ENCODE measurements around the gene ANLN.
"Not testable (repeated sequence)": the region's sequence is repeated elsewhere in the genome, so short reads cannot be mapped to it uniquely, and the experiment has no call there.

ANLN gene

DNA sequence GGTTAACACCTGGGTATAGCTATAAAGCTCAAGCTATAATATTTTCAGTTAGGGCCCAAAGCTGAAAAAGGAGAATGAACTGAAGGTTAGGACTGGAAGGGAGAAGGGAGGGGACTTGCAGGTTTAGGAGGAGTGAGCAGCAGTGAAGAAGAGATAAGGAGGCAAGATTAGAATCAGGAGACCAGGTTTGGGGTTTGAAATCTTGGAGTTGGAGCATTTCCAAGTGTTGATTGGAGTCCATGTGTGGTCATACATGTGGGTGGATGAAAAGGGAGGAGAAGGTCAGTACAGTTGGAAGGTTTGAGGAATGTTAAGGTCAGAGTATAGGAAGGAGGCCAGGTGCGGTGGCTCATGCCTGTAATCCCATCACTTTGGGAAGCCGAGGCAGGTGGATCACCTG lies 8.6 kb upstream of the ANLN start:
- no peak for DNase-seq

DNA sequence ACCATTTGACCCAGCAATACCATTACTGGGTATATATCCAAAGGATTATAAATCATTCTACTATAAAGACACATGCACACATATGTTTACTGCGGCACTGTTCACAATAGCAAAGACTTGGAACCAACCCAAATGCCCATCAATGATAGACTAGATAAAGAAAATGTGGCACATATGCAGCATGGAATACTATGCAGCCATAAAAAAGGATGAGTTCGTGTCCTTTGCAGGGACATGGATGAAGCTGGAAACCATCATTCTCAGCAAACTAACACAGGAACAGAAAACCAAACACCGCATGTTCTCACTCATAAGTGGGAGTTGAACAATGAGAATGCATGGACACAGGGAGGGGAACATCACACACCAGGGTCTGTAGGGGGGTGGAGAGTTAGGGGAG lies 6.4 kb upstream of the ANLN start:
- DNase-seq: not testable (repeated sequence)

DNA sequence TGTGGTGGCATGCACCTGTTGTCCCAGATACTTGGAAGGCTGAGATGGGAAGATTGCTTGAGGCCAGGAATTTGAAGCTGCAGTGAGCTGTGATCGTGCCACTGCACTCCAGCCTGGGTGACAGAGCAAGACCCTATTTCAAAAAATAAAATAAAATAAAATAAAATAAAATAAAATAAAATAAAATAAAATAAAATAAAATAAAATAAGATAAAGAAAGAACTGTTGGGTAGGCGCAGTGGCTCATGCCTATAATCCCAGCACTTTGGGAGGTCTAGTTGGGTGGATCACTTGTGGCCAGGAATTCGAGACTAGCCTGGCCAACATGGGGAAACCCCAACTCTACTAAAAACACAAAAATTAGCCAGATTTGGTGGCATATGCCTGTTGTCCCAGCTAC lies 4.0 kb upstream of the ANLN start:
- not testable (repeated sequence) for DNase-seq

DNA sequence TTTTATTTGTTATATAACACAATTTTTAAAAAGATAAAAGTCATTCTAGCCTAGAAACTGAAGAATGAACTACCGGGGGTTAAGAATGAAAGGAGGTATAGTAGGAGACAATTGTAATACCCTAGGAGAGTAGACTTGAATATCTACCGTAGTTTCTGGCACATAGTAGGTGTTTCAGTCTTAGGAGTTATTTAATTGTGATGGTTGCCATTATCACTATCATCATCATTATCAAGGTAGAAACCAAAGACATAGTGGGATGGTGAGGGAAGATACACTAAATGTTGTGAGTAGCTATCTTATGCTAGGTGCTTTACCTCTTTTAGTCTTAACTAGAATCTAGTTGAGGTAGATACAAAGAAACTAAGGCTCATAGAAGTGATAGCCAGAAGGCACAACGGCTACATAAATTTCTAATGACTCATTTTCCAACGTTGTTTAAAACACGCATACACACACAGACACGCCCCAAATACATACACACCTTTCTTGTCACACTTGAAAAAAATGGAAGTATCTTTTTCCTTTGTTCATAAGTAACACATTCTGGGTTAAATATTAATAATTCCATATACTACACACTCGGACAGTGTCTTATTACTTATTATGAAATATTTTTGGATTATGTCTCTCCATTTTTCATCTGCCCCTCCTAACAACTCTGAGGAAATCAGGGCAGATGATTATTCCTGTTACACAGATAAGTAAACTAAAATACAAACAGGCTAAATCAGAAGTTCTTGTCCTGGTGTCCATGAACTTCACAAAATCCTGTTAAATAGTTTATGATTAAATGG lies 2.0 kb upstream of the ANLN start:
- no peak for DNase-seq

DNA sequence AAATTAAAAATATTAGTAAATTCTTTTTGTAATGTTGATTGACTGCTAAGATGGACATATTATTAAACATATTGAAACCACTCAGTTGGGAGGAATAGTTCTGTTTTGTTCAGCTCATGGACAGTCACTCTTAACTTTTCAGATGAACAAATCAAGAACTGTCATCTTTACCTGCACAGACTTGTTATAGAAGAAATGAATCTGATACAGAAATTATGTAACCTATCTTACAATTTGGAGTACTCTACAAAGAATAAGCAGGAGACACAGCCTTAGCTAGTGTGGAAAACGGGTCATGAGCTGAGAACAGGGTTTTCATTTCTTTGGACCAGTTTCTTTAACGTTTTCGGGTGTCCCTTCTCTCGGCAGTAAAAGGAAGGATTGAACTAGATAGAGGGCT lies 1.2 kb upstream of the ANLN start:
- DNase-seq: no peak

DNA sequence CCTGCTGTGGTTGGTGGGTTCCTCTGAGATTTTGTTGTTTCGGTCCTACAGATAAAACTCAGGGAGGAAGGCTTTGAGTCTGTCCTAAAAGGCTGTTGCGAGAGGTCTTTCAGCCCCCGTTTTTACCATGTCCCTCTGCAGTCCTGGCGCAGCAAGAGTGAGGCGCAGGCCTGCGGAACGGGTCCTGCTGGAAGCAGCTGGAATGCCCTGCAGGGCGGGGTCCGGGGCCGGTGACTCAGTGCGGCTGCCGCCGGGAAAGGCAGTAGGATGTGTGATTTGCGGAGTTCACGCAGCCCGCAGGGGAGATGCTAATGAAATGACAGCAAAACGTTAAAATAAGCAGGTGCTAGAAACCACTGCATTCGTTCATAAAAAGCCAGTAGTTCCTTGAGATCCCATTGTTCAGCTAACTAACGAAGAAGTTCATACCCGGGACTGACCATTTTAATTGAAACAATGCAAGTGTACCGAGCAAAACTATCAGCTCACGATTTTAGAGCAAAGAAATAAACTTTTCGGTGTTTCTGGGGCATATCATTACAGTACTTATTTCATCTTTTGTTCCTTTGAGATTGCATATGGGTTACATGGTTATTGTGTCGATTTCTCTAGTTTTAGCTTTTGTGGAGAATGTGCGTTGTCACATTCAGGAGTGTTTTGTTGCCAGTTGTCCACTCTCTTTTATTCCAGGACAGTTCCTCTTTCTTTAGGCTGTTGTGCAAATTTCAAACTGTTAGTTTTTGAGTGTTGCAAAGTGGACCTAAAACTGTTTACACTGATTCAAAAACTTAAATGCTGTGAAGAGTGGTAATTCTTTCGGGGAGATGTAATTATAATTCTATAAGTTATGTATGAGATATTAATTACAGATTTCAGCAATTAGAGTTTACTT lies 783 bp downstream of the ANLN start:
- peak; percentile 69 to 74 for DNase-seq

DNA sequence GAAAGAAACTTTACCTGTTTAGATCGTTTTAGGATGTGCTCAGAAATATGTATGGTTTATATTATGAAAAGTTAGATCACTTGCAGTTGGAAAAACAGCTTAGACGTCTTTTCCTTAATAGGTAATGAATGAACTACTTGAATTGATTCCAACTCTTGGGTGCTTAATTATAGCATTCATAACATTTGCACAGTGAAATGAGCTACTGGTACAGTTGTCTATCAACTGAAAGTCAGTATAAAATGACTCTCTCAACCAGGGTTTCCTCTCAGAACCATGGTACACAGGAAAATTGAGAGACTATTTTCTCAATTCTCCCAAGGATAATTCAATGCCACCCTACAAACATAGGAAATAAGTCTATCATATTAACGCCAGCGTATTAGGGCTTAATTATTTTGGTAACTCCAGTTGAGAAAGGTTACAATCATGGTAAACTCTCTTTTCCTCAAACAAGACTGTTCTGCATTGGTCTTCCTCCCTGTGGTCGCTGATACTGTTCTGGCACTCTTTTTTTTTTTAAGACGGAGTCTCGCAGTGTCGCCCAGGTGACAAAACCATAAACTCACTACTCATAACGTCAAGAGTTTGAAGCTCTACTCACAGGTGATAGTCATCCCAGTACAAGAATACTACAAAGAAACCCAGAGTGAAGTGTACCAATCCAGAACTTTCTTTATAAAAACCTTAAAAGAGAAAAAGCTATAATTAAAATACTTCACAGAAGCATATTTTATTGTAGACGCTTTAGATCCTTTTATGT lies 2.0 kb downstream of the ANLN start:
- DNase-seq: peak; percentile 28 to 68

DNA sequence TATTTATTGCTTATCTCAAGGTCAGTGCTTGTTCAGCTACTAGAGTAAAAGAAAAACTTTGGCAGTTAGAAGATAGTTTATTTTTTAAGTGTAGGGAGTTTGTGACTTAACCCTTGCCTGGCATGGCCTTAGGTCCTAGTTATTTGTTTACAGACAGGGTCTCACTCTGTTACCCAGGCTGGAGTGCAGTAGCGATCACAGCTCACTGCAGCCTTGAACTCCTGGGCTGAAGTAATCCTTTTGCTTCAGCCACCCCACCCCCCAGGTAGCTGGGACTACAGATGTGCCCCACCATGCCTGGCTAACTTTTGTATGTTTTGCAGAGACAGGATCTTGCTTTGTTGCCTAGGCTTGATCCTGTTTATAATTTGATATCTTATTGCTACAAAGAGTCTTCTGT lies 4.2 kb downstream of the ANLN start:
- DNase-seq: no peak

DNA sequence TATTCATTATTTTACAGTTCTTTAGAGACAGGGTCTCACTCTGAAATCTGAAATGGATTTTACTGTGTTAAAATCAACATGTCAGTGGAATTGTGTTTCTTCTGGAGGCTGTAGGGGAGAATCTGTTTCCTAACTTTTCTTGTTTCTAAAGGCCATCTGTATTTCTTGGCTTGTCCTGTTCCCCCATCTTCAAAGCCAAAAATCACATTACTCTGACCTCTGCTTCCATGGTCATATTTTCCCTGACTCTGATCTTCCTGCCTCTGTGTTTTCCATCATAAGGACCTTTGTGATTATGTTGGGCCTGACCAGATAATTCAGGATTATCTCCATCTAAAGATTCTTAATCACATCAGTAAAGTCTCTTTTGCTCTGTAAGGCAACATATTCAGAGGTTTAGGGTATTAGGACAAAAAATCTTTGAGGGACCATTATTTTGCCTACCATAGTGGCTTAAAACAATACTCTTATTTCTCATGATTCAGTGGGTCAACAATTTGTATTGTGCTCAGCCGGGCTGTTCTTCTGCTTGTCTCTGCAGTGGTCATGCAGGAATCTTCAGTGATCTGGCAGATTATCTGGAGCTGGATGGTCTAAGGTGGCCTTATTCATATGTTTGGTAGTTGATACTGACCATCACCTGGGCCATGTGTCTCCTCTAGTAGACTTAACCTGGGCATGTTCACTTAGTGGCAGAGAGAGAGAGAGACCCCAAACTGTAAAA lies 5.7 kb downstream of the ANLN start:
- DNase-seq: no peak

DNA sequence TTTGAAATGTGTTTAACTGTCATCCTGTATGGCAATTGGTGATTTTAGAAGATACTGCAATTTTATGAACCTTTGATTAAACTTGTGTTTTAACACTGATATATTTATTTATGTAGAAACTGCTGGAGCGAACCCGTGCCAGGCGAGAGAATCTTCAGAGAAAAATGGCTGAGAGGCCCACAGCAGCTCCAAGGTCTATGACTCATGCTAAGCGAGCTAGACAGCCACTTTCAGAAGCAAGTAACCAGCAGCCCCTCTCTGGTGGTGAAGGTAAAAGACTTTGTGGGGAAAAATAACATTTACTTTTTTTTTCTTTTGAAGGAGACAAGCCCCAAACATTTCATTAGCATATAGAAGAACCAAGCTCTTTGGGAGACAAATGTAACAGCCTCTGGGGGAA lies 6.5 kb downstream of the ANLN start:
- DNase-seq: no peak

DNA sequence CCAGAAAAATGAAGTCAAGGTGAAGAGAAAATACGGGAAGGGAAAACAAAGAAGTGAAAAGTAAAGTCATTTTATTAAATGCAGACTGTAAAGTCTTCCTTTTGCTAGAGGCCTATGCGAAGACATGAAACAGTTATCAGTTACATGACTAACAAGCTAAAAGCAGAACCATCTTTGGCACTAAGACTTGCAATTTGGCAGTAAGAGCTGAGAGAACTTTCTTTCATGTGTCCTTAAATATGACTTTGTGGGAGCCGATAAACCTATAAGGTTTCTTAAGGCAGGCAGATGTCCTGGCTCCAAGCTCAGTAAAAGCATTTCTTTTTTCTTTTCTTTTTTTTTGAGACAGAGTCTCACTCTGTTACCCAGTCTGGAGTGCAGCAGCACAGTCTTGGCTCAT lies 10.4 kb downstream of the ANLN start:
- no peak for DNase-seq

DNA sequence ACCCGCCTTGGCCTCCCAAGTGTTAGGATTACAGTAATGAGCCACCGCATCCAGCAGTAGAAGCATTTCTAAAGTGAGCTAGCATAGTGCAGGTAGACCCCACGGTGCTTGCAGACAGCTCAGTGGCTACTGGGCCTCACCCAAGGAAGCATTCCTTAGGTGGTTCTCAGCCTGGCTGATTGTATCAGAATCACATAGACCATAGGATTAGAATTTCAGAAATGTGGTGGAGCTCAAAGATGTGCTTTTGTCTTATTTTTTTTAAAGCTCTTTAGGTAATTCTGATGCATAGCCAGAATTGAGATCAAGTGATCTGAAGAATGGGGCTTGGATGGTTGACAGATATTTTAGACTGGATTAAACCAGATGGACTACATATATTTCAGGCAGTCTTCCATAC lies 10.9 kb downstream of the ANLN start:
- no peak for DNase-seq

DNA sequence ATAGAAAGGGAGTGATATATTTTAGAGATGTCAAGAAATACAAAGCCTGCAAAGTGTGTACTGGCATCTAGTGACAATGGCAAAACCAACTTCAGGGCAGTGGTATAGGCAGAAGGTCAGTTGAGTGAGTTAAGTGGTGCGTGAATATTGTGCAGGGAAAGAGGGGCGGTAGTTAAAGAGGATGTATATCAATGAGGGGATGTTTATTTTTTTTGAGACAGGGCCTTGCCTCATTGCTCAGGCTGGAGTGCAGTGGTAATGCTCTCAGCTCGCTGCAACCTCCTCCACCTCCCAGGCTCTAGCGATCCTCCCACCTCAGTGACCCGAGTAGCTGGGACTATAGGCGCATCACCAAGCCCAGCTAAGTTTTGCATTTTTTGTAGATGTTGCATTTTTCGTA lies 13.8 kb downstream of the ANLN start:
- no peak for DNase-seq

DNA sequence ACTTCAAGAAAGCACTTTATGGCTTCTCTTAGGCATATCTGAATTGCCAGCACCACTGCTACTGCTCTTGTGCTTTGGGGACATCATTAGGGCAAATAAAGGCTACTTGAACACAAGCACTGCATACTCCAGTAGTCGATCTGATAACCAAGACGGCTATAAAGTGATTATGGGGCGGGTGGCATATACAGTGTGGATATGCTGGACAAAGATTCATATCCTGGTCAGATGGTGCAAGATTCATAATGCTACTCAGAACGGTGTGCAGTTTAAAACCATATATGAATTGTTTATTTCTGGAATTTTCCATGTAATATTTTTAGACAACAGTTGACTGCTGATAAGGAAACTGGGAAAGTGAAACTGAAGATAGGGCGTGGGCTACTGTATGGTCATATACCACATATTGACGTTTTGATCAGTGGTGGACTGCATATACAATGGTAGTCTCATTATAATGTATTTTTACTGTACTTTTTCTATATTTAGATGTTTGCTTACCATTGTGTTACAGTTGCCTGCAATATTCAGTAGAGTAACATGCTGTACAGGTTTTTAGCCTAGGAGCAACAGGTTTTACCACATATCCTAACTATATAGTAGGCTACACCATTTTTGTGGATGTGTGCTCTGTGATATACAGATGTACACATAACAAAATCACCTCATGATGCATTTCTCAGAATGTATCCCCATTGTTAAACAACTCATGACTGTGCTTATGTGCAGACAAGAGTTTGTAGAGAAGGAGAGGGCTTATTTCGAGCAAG lies 15.2 kb downstream of the ANLN start:
- DNase-seq: no peak

DNA sequence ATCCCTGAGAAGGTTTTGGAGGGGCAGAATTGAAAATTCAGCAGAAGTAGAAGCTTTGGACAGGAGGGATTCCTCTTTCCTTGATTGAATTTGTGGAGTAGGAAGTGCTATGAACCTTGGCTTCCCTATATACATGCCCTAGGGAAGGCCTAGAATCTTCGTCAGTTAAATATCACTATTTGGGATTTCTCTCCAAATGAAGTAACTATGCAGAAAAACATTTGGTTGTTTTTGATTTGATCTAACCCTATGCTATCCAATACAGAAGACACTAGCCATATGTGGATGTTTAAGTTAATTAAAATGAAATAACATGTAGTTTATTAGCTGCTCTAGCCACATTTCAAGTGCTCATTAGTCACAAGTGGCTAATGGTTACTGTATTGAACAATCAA lies 15.7 kb downstream of the ANLN start:
- DNase-seq: no peak

DNA sequence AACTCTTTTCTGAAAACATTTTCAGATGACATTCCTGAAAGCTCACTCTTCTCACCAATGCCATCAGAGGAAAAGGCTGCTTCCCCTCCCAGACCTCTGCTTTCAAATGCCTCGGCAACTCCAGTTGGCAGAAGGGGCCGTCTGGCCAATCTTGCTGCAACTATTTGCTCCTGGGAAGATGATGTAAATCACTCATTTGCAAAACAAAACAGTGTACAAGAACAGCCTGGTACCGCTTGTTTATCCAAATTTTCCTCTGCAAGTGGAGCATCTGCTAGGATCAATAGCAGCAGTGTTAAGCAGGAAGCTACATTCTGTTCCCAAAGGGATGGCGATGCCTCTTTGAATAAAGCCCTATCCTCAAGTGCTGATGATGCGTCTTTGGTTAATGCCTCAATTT lies 16.5 kb downstream of the ANLN start:
- DNase-seq: no peak

DNA sequence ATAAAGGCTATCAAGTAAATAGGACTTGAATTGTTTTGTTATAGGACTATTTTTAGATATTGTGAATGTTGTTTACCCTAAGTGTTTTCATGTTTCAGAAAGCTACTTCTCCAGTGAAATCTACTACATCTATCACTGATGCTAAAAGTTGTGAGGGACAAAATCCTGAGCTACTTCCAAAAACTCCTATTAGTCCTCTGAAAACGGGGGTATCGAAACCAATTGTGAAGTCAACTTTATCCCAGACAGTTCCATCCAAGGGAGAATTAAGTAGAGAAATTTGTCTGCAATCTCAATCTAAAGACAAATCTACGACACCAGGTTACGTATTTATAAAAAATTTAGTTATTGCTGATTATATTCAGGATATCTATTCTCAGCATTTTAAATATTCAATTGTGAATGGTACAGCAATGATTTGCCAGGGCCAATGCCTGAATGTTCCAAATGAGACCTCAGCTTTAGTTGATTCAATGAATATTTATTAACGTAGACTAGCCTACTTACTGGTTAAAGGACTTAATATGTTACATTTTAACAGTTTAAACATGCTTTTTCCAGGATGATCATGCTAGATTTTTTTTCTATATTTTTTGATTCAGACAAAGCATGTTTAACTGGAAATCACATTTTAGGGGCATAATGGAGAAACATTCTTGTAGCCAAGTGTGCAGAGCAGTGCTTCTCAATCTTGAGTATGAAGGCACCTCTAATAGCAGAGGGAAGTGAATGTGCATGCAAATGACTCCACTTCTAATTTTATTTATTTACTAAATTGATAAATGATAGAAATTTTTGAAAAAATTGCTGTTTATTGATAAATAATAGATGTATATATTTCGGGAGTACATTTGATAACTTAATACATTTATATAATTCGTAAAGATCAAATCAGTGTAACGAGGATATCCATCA lies 18.2 kb downstream of the ANLN start:
- DNase-seq: no peak

DNA sequence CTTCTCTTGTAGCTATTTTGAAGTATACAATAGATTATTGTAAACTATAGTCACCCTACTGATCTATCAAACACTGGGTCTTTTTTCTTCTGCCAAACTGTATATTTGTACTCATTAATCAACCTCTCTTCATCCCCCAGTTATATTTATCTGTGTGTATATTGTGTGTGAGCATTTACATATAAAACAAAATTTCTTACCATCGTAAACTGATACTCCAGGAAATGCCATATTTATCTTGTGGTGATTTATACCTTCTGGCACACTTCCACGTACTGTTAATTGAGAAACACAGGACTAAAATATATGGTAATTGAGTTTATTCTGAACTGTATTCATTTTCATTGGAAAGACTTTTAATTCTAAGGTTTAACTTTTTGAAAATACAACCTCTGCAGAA lies 18.9 kb downstream of the ANLN start:
- no peak for DNase-seq

DNA sequence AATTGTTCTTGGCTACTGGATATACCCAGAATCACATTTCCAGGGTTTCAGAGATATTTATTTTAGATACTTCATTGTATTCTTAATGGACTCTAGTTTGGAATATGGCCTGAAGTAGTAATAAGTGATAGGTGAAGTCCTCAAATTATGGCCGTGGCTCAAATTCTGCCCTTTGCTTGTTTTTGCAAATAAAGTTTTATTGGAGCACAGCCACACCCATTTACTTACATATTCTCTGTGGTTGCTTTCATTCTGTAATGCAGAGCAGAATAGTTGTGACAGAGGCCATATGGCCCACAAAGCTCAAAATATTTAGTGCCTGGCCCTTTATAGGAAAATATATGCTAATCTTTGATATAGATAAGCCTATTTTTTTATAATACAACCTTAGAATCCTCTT lies 19.5 kb downstream of the ANLN start:
- DNase-seq: no peak

DNA sequence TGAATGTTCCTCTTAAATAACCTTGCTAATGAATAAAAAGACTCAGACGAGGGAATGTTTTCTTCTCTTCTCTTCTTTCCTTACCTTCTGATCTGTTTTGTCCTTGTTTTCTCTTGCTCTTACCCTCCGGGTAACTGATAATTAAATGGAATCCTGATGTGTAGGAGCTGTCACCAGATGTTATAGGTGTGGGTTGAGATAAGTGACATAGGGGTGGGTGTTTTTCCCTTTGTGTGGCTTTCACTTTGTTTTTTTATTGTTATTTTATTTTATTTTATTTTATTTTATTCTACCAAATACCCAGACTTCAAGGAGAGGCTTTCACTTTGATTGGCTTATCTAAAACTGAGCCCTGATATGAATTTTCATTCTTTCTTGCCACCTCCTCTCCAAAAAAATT lies 25.5 kb downstream of the ANLN start:
- DNase-seq: no peak

DNA sequence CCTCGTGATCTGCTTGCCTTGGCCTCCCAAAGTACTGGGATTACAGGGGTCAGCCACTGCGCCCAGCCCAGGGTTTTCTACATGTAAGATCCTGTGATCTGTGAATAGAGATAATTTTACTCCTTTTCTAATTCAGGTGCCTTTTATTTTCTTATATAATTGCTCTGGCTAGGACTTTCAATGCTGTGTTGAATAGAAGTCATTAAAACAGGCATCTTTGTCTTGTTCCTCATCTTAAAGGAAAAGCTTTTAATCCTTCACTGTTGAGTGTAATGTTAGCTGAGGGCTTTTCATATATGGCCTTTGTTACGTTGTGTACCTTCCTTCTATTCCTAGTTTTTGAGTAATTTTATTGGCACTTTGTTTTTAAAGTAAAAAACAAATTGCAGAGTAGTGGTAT lies 26.6 kb downstream of the ANLN start:
- no peak for DNase-seq
